GM10847 (cell line): ENCODE results near the gene ELAVL3.

Experiments used
- POLR2A ChIP-seq: IDR thresholded peaks from 2 replicates; pipeline ENCODE4 v1.6.1; 2011; ENCODE audit not compliant: insufficient read length; ENCODE audit errors: extremely low read depth

Gene ELAVL3

GRCh38 chr19:11434703-11435056, 46.2 kb downstream of the ELAVL3 start:
- no peak for TF ChIP-seq POLR2A

GRCh38 chr19:11426656-11427055, 54.2 kb downstream of the ELAVL3 start:
- no peak for TF ChIP-seq POLR2A

- no peak for TF ChIP-seq POLR2A
Observed at GRCh38 chr19:11425719-11426457, 55.0 kb downstream of the ELAVL3 start.

GRCh38 chr19:11423791-11424181, 57.1 kb downstream of the ELAVL3 start:
- no peak for TF ChIP-seq POLR2A

- TF ChIP-seq POLR2A, result no peak
Observed at GRCh38 chr19:11423164-11423790, 57.6 kb downstream of the ELAVL3 start.

- TF ChIP-seq POLR2A, result no peak
Observed at GRCh38 chr19:11422163-11423065, 58.4 kb downstream of the ELAVL3 start.

GRCh38 chr19:11421371-11422098, 59.3 kb downstream of the ELAVL3 start:
- TF ChIP-seq POLR2A, result no peak

GRCh38 chr19:11420429-11421370, 60.1 kb downstream of the ELAVL3 start:
- no peak for TF ChIP-seq POLR2A

GRCh38 chr19:11418549-11419506, 62.0 kb downstream of the ELAVL3 start, which contains the start of gene RGL3:
Gene RGL3 (minus strand): TSS chr19:11419314. CDS start chr19:11419278, 36 bp downstream.
- no peak for TF ChIP-seq POLR2A

GRCh38 chr19:11418094-11418548, 62.7 kb downstream of the ELAVL3 start:
- TF ChIP-seq POLR2A, result no peak

- no peak for TF ChIP-seq POLR2A
Observed at GRCh38 chr19:11416346-11417052, 64.3 kb downstream of the ELAVL3 start.

GRCh38 chr19:11414544-11414943, 66.3 kb downstream of the ELAVL3 start:
- TF ChIP-seq POLR2A, result no peak
